ENCODE results near the gene DCLK1.

Gene DCLK1

GRCh38 chr13:36026531-36026930 lies 104.7 kb downstream of the DCLK1 start:
- H4K91ac ChIP-seq (ENCODE audit: low read depth, low read length), result no peak overlapping the region
- no peak overlapping the region for H3K18ac ChIP-seq (ENCODE audit: low read length)
- H3K9ac ChIP-seq (ENCODE audit: low read length), result no peak overlapping the region
- H3K79me1 ChIP-seq (ENCODE audit: low read length), result no peaks in the 10 kb centered on the region
- H3K14ac ChIP-seq (ENCODE audit: low read length), result no peak overlapping the region
- no peak overlapping the region for H4K8ac ChIP-seq (ENCODE audit: low read depth, low read length)
- H2BK12ac ChIP-seq (ENCODE audit: low read length), result no peak overlapping the region
- no peaks in the 10 kb centered on the region for H3K79me2 ChIP-seq (ENCODE audit: control insufficient read depth, insufficient read depth, low read length, poor library complexity)
- H3K4ac ChIP-seq (ENCODE audit: low read depth, low read length), result no peak overlapping the region
- no peak overlapping the region for H3K4me3 ChIP-seq (ENCODE audit: low read depth, low read length)
- no peak overlapping the region for H3K4me2 ChIP-seq (ENCODE audit: low read length)
- H2AK5ac ChIP-seq (ENCODE audit: low read length), result no peak overlapping the region
- H2BK5ac ChIP-seq (ENCODE audit: low read depth, low read length, poor library complexity), result no peak overlapping the region
- no peak overlapping the region for H4K12ac ChIP-seq (ENCODE audit: low read depth, low read length)
- no peak overlapping the region for H2AFZ ChIP-seq (ENCODE audit: insufficient read depth, low read length, poor library complexity)
- H3K9me3 ChIP-seq (ENCODE audit: insufficient read depth, low read depth, low read length), result peaks cover 2% of the 10 kb centered on the region
- no CpG with 5 or more reads among the region's 2 CpGs for WGBS (ENCODE audit: extremely low coverage, insufficient coverage, insufficient read length)
- H3K27me3 ChIP-seq (ENCODE audit: insufficient read depth, low read length), result no peaks in the 10 kb centered on the region
- no peaks in the 10 kb centered on the region for H3K36me3 ChIP-seq (ENCODE audit: control insufficient read depth in 1 of 2, insufficient read depth in 2 of 2, low read length in 2 of 2)
- H3K27ac ChIP-seq (ENCODE audit: low read depth, low read length), result no peak overlapping the region
- peaks cover 0 to 4% of the 10 kb centered on the region in 2 experiments for H3K4me1 ChIP-seq (ENCODE audit: control insufficient read depth in 1 of 2, insufficient read depth in 2 of 2, low read length in 2 of 2)
- DNase-seq, result no peak
- H3K23ac ChIP-seq (ENCODE audit: low read length), result no peak overlapping the region
- H2BK120ac ChIP-seq (ENCODE audit: insufficient read depth, low read length, poor library complexity), result no peak overlapping the region

- no peaks in the 10 kb centered on the region for H3K27me3 ChIP-seq (ENCODE audit: insufficient read depth, low read length)
- no peak overlapping the region for H3K4me2 ChIP-seq (ENCODE audit: low read length)
- WGBS (ENCODE audit: extremely low coverage, insufficient coverage, insufficient read length), result no CpG with 5 or more reads among the region's 3 CpGs
- no peak overlapping the region for H3K27ac ChIP-seq (ENCODE audit: low read depth, low read length)
- no peak overlapping the region for H2AFZ ChIP-seq (ENCODE audit: insufficient read depth, low read length, poor library complexity)
- no peaks in the 10 kb centered on the region for H3K36me3 ChIP-seq (ENCODE audit: control insufficient read depth in 1 of 2, insufficient read depth in 2 of 2, low read length in 2 of 2)
- H3K4me3 ChIP-seq (ENCODE audit: low read depth, low read length), result no peak overlapping the region
- H3K18ac ChIP-seq (ENCODE audit: low read length), result no peak overlapping the region
- H4K8ac ChIP-seq (ENCODE audit: low read depth, low read length), result no peak overlapping the region
- no peaks in the 10 kb centered on the region for H3K9me3 ChIP-seq (ENCODE audit: insufficient read depth, low read depth, low read length)
- H2BK12ac ChIP-seq (ENCODE audit: low read length), result no peak overlapping the region
- H2BK5ac ChIP-seq (ENCODE audit: low read depth, low read length, poor library complexity), result no peak overlapping the region
- no peaks in the 10 kb centered on the region for H3K79me2 ChIP-seq (ENCODE audit: control insufficient read depth, insufficient read depth, low read length, poor library complexity)
- H2BK120ac ChIP-seq (ENCODE audit: insufficient read depth, low read length, poor library complexity), result no peak overlapping the region
- no peak overlapping the region for H3K4ac ChIP-seq (ENCODE audit: low read depth, low read length)
- no peaks in the 10 kb centered on the region for H3K4me1 ChIP-seq (ENCODE audit: control insufficient read depth in 1 of 2, insufficient read depth in 2 of 2, low read length in 2 of 2)
- no peak for DNase-seq
- no peak overlapping the region for H3K9ac ChIP-seq (ENCODE audit: low read length)
- H4K12ac ChIP-seq (ENCODE audit: low read depth, low read length), result no peak overlapping the region
- H3K23ac ChIP-seq (ENCODE audit: low read length), result no peak overlapping the region
- H3K14ac ChIP-seq (ENCODE audit: low read length), result no peak overlapping the region
- no peak overlapping the region for H2AK5ac ChIP-seq (ENCODE audit: low read length)
- H3K79me1 ChIP-seq (ENCODE audit: low read length), result no peaks in the 10 kb centered on the region
- H4K91ac ChIP-seq (ENCODE audit: low read depth, low read length), result no peak overlapping the region
These were observed 116.4 kb downstream of the DCLK1 start for GRCh38 chr13:36014763-36015162.

- no peaks in the 10 kb centered on the region for H3K9me3 ChIP-seq (ENCODE audit: insufficient read depth, low read depth, low read length)
- H3K27me3 ChIP-seq (ENCODE audit: insufficient read depth, low read length), result no peaks in the 10 kb centered on the region
- no peaks in the 10 kb centered on the region for H3K36me3 ChIP-seq (ENCODE audit: control insufficient read depth in 1 of 2, insufficient read depth in 2 of 2, low read length in 2 of 2)
- no peak overlapping the region for H3K23ac ChIP-seq (ENCODE audit: low read length)
- H2BK12ac ChIP-seq (ENCODE audit: low read length), result no peak overlapping the region
- no peak overlapping the region for H4K12ac ChIP-seq (ENCODE audit: low read depth, low read length)
- no peak overlapping the region for H4K8ac ChIP-seq (ENCODE audit: low read depth, low read length)
- H3K79me2 ChIP-seq (ENCODE audit: control insufficient read depth, insufficient read depth, low read length, poor library complexity), result no peaks in the 10 kb centered on the region
- H3K4me2 ChIP-seq (ENCODE audit: low read length), result no peak overlapping the region
- H2BK5ac ChIP-seq (ENCODE audit: low read depth, low read length, poor library complexity), result no peak overlapping the region
- no peak overlapping the region for H3K27ac ChIP-seq (ENCODE audit: low read depth, low read length)
- no peaks in the 10 kb centered on the region for H3K4me1 ChIP-seq (ENCODE audit: control insufficient read depth in 1 of 2, insufficient read depth in 2 of 2, low read length in 2 of 2)
- H3K79me1 ChIP-seq (ENCODE audit: low read length), result no peaks in the 10 kb centered on the region
- H3K18ac ChIP-seq (ENCODE audit: low read length), result no peak overlapping the region
- H2AFZ ChIP-seq (ENCODE audit: insufficient read depth, low read length, poor library complexity), result no peak overlapping the region
- no peak overlapping the region for H3K4me3 ChIP-seq (ENCODE audit: low read depth, low read length)
- no peak overlapping the region for H3K9ac ChIP-seq (ENCODE audit: low read length)
- no peak overlapping the region for H3K14ac ChIP-seq (ENCODE audit: low read length)
- DNase-seq, result no peak
- no peak overlapping the region for H3K4ac ChIP-seq (ENCODE audit: low read depth, low read length)
- WGBS (ENCODE audit: extremely low coverage, insufficient coverage, insufficient read length), result no CpG with 5 or more reads among the region's 5 CpGs
- no peak overlapping the region for H2BK120ac ChIP-seq (ENCODE audit: insufficient read depth, low read length, poor library complexity)
- no peak overlapping the region for H2AK5ac ChIP-seq (ENCODE audit: low read length)
- no peak overlapping the region for H4K91ac ChIP-seq (ENCODE audit: low read depth, low read length)
These were observed 124.1 kb downstream of the DCLK1 start for GRCh38 chr13:36006894-36007675.

- Histone ChIP-seq H4K8ac (ENCODE audit: low read depth, low read length) (no peak overlapping the region), H2BK120ac (ENCODE audit: insufficient read depth, low read length, poor library complexity) (no peak overlapping the region), H3K9me3 (ENCODE audit: insufficient read depth, low read depth, low read length) (no peaks in the 10 kb centered on the region), H3K18ac (ENCODE audit: low read length) (no peak overlapping the region), H2BK5ac (ENCODE audit: low read depth, low read length, poor library complexity) (no peak overlapping the region), H3K79me2 (ENCODE audit: control insufficient read depth, insufficient read depth, low read length, poor library complexity) (no peaks in the 10 kb centered on the region), H3K4ac (ENCODE audit: low read depth, low read length) (no peak overlapping the region), H3K27me3 (ENCODE audit: insufficient read depth, low read length) (no peaks in the 10 kb centered on the region), H3K4me3 (ENCODE audit: low read depth, low read length) (no peak overlapping the region), H3K27ac (ENCODE audit: low read depth, low read length) (no peak overlapping the region), H3K23ac (ENCODE audit: low read length) (no peak overlapping the region), H3K79me1 (ENCODE audit: low read length) (no peaks in the 10 kb centered on the region), H3K9ac (ENCODE audit: low read length) (no peak overlapping the region), H3K4me2 (ENCODE audit: low read length) (no peak overlapping the region), H2BK12ac (ENCODE audit: low read length) (no peak overlapping the region), H2AK5ac (ENCODE audit: low read length) (no peak overlapping the region), H3K14ac (ENCODE audit: low read length) (no peak overlapping the region), H3K36me3 (ENCODE audit: control insufficient read depth in 1 of 2, insufficient read depth in 2 of 2, low read length in 2 of 2) (no peaks in the 10 kb centered on the region), H4K12ac (ENCODE audit: low read depth, low read length) (no peak overlapping the region), H4K91ac (ENCODE audit: low read depth, low read length) (no peak overlapping the region), H2AFZ (ENCODE audit: insufficient read depth, low read length, poor library complexity) (no peak overlapping the region), H3K4me1 (ENCODE audit: control insufficient read depth in 1 of 2, insufficient read depth in 2 of 2, low read length in 2 of 2) (no peaks in the 10 kb centered on the region)
- no peak for DNase-seq
- no CpG with 5 or more reads among the region's 4 CpGs for WGBS (ENCODE audit: extremely low coverage, insufficient coverage, insufficient read length)
These were observed 124.8 kb downstream of the DCLK1 start for GRCh38 chr13:36006347-36006746.

All from trophoblast cell (in vitro differentiated cells and primary cell).